Measurements from ENCODE around the gene SCUBE1.

The SCUBE1 gene

DNA sequence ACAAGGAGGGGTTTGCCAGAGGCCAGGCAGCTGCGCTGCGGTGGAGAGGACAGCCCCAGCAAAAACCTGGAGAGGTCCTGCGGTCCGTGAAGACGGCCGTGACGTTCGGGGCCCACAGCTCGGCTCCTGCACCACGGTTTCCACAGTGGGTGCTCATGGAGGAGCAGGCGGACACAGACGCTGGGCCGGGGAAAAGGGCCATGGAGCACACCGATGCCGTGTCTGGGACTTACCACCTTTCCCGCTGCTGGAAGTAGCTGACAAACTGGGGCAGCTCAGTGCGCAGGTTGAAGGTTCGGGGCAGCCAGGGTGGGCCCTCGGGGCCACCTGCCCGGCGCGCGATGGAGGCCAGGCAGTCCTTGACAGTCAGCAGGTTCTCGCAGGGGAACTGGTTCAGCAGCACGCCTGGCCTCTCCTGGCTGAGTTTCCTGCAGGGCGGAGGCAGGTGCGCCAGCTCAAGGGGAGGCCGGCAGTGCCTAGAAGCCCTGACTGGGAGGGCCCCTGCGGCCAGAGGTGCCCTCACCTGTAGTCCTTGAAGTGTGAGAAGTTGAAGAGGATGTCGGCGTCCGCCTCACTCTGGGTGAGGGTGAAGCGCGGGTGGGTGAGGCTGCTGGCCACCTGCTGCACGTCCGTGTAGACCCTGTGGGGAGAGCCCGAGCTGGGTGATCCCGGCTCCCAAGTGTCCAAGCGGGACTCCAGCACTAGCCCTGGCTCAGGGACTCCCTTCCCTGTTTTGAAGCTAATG lies 169.0 kb downstream of the SCUBE1 start:
- DNase-seq (ENCODE audit: low spot score): no peak

DNA sequence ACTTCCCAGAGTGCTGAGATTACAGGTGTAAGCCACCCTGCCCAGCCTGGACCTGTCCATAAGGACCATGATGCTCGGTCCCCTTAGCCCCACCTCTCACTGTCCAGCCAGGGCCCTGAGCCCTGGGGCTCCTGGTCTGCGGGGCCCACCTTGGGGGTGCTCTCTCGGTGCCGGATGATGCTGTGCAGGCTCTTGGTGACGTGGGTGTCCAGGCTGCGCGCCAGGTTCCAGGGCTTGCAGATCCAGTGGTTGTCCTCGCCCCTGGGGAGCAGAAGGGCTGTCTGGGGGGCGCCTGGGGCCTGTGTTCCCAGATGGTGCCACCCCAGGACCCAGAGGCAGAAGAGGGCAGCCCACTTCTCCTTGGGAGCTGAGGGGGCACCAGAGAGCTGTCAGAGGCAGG lies 169.6 kb downstream of the SCUBE1 start:
- no peak for DNase-seq (ENCODE audit: low spot score)

DNA sequence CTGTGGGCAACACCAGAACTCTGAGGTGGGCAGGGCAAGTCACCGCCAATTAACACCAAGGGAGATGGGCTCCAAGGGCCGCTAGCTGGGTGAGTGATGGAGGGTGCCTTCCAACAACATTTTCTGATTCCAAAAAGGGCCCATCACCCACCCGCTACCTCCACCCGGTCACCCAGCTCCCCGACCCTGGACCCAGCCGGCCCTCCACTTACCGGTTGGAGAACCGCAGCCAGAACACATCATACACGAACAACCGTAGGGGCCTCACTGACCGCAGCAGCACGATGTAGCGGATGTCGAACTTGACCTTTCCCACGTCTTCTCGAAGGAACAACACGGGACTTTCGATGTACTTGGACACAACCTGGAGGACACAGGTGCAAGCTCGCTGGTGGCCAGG lies 171.0 kb downstream of the SCUBE1 start:
- DNase-seq (ENCODE audit: low spot score): no peak

DNA sequence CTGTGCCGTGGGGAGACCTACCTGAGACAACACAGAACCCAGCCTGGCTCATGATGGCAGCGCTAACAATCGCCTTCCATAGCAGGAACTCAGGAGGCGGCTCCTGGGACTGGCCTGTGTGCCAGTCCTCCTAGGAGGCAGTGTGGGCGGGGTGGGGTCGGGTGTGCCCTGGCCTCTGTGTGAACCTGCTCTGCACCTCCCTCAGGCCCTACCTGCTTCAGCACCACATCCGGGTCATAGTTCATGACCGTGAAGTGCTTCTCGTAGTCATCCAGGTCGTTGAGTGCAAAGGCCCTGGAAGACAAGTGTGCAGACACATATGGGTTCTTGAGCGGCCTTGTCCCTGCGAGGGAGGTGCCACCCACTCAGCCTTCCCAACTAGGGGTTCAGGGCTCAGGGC lies 171.6 kb downstream of the SCUBE1 start:
- no peak for DNase-seq (ENCODE audit: low spot score)

DNA sequence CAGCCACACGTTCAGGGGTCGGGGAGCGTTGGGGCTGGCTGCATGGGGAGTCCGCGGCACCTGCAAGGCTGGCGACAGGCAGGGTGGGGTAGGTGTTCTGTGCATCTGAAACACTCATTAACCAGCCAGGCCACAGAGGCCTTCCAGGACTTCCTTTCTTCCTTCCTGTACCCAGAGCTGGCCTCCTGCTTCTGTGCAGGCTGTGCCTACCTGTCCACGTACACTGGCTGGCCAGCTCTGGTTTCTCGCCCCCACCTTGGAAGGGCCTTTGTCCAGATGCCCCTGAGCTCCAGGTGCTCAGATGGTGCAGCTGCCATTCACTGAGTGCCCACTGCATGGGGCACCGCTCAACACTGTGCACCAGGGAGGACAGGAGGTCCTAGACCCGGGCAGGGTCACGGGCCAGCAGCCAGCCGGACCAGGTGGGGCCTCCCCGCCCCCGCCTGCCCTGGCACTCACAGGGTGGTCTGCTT lies 172.1 kb downstream of the SCUBE1 start:
- DNase-seq (ENCODE audit: low spot score): no peak

DNA sequence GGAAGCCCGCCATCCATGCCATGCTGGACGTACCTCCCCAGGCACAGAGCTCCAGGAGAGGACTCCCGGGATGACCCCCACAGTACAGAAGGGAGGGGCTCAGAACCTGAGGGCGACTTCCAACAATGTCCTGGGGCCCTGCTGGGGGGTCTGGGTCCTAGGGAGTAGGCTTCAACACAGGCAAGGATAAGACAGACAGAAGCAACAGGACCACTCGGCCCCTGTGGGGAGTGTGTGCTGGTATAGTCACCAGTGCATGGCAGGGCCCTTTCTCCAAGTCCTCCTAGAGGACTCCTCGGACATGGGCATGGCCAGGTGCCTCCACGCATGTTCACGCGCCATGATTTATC lies 173.1 kb downstream of the SCUBE1 start:
- no peak for DNase-seq (ENCODE audit: low spot score)

DNA sequence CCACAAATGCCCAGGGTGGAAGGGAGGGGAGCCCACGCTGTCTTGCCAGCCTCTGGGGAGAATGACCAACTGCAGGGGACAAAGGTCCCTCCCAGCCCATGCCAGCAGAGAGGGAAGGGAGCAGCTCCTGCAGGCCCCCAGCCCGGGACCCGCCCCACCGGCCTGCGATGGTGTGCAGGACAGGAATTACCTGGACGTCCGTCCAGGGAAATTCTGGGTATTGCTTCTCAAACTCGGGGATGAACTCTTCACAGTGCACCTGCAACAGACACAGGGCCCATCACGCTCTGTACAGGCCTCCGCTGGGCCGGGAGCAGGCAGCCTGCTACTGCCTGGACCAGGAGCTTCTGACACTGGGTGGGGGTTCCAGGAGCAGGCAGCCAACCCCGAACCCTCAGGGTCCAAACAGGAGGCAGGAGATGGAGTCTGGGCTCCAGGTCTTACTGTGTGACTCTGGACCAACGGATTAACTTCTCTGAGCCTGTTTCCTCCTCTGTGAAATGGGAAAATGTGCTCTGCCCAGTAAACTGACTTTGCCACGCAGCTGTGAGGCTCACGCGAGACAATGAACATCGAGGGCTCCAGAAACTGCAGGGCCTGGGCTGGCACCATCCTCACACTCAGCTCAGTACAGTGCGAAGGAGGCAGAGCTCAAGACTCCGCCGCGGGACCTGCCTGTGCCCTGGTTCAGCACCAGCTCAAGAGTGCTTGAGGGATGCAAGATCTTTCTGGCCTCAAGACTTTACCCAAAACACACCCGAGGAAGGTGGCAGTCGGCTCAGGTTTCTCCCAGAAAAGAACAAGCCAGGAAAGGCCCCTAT lies 173.7 kb downstream of the SCUBE1 start:
- DNase-seq (ENCODE audit: low spot score): no peak

DNA sequence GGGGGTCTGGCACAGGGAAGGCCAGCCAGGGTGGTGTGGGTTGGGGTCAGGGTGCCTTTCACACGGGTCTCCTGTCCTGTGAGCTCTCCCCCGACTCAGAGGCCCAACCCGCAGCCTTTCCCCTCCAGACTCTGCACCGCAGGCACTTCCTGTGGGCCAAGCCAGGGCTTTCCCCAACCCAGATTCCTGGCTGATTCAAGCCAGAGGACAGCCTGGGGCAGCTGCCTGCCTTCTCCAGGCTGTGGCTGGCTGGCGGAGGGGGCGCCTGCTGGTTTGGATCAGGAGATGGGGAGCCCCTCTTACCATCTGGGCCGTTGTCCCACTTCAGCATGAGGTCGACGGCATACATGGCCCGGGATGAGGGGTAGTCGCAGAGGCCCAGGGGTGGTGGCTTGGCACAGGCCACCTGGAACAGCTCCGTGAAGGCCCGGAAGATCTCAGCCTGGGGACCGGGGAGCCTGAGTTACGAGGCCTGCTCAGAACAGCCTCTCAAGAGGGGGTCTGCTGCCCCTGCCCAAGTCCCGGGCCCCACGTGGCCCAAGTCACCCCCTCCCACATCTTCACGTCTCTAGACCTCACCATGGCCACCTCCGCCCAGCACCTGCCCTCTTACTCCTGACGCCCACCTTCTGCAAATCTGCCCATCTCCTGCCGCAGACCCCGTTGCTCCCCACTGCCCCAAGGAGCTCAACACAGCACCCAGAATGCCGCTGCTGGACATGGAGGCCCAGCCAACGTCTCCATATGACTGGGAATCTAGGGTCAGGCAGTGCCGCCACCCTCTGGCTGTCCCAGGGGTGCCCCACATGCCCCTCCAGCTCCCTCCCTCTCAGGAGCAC lies 174.5 kb downstream of the SCUBE1 start:
- no peak for DNase-seq (ENCODE audit: low spot score)

DNA sequence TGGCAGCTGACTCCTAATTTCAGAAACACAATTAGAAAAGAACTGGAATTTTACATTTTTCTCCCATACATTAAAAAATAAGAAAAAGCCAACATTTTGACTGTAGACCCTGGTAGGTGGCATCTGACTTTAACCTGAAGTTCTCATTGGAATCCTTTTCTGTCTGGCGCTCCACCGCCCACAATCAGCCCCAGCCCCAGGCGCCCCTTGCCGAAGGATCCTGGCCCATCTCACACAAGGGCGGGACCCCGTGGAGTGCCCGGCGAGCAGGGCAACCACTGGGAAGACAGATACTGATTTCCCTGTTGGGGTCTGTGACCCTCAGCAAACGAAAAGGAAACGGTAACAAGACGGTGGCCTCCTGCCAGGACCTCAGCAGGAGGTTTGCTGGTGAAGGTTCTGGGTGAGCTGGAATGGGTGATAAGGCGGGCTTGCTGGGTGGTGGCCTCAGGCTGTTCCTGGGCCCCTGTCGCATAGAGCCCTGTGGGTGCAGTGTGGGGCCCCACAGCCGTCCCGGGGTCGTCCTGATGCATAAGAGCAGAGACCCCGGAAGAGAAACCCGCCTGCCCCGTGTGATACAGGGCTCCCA lies 176.1 kb downstream of the SCUBE1 start:
- DNase-seq (ENCODE audit: low spot score): no peak

DNA sequence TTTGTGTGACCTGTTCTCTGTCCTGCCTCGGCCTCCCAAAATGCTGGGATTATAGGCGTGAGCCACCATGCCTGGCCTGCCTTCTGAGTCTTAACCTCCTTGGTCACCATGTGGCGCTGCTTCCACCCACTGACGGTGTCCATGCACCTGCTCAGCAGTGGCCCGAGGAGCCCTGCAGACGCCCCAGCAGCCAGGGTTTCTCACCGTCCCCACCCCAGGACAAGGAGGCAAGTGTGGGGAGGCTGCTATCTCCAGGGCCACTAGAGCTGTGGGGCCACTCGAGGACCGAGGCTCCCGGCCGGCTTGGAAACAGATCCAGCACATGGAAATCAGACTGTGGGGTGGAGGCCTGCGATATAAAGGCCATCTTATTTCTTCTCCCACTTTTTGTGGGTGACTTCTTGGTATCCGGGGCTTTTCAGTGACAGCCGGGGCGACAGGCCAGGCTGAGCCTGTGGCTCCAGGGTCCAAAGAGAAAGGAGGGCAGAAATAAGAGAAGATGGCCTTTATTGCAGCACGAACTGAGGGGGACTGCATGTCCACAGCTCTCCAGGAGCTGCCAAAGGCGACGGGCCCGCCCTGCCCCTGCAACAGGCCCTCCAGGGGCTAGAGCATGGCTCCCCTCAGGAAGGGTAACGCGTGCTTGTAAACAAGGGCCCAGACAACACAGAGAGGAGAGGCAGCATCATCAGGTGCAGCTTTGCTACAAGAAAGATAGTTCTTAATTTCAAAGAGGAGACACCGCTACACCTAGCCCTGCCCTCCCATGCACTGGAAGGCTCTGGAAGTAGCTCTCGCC lies 176.8 kb downstream of the SCUBE1 start:
- DNase-seq (ENCODE audit: low spot score): no peak

DNA sequence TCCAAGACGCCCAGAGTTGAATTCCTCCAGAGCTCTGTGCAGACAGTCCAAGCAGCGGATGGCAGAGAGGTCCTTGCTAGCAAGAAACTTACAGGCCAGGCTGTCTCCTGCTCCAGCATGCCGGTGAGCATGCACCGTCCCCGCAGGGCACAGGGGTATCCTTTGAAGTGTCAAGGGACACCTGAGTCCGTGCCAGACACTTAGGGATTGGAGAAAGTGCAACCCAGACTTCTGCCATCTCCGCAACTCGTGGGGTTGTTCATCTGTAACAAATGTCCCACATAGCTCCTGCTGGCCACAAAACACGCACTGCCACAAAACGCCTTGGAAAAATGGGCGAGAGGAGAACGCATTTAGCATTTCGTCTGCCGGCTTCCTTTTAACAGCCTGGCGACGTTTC lies 178.5 kb downstream of the SCUBE1 start:
- DNase-seq (ENCODE audit: low spot score): no peak

DNA sequence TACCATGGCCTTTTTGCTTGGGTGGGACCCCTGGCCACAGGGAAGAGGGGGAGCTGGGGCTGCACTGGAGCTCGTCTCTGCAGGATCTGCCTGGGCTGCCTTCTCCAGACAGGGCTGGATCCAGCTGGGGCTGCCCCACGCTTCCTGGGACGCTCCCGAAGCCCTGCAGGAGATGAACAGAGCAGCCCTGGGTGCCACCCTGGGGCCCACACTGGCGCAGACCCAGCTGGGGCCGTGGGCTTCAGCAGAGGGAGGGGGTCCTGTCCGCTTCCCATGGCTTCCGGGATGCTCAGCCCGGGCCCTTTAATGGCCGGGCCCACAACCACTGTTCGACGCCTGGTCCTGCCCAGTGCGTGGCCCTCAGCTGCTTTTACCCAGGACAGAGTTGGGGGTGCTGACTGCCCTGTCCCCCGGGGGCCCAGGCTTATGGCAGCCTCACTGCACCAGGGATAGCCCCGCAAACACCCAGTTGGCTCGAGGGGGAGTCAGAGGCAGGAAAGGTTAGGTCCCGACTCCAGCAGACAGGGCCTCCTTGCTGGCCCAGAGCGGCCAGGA lies 179.9 kb downstream of the SCUBE1 start:
- no peak for DNase-seq (ENCODE audit: low spot score)

DNA sequence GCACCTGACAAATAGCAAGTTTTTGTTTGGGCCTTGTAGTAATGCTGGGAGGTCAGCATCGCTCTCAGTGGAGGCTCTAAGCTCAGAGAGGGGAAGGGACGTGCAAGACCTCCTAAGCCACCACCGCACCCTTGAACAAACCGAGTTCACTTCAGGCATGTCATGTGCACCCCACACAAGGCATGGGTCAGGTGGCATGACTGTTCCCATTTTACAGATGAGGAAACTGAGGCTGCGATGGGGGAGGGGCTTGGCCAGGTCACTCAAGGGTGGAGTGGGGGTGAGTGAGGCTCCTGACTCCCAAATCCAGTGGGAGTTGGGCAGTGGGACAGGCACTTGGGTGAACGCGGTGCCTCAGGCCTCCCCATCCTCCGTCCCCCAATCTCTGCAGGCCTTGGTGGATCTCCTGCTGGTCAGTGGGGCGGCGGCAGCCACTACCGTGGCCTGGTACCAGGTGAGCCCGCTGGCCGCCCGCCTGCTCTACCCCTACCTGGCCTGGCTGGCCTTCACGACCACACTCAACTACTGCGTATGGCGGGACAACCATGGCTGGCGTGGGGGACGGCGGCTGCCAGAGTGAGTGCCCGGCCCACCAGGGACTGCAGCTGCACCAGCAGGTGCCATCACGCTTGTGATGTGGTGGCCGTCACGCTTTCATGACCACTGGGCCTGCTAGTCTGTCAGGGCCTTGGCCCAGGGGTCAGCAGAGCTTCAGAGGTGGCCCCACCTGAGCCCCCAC lies 180.6 kb downstream of the SCUBE1 start:
- no peak for DNase-seq (ENCODE audit: low spot score)

DNA sequence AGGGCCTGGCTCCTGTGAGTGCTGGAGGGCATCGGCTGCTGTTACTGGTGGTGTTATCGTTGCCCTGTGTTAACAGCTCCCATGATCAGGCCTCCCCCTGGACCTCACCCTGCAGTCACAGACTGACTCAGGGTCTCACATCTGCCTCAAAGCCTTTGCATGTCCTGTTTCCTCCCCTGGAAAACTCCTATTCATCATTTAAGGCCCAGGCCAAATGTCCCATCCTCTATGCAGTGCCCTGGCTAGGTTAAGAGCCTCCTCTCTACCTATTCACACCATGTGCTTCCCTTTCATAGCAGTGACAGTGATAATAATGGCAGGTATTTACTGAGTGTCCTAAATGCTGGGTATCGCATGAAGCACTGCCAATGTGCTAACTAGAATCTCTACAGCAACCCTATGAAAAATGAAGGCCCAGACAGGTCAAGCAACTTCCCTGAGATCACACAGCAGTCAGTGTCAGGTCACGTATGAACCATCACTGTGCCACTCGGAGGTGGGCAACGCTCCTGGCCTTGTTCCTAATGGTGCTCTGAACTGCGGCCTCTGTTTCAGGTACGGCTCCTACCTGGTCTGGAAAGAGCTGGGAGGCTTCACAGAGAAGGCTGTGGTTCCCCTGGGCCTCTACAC lies 182.6 kb downstream of the SCUBE1 start:
- DNase-seq (ENCODE audit: low spot score): no peak

DNA sequence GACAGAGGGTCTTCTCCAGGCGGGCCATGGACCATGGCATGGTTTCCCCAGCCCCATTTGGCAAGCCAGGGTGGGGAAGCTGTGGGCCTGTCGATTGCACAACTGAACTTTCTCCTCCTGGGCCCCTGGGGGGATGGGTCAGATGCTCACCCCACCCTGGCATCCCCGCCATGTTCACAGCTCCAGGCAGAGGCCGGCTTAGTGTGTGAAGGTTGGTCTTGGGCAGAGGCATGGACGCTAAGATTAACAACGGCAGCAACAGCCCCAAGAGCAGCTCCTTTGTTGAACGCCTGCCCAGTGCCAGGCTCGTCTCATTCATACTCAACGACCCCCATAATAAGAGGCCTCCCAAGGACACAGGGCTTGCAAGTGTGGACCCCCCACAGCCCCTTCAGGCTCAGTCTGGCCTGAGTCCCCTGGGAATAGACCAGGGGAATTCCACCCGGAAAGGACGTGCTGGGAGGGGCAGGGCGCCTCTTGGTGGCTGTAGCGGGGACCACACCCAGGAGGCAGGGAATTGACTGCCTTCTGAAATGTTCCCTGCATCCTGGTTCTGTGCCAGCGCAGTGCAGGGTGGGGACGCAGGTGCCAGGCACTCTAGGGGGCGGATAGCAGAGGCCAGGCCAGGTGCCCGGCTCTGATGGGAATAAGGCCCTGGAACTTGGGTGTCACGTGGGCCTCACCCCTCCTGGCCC lies 183.5 kb downstream of the SCUBE1 start:
- no peak for DNase-seq (ENCODE audit: low spot score)

DNA sequence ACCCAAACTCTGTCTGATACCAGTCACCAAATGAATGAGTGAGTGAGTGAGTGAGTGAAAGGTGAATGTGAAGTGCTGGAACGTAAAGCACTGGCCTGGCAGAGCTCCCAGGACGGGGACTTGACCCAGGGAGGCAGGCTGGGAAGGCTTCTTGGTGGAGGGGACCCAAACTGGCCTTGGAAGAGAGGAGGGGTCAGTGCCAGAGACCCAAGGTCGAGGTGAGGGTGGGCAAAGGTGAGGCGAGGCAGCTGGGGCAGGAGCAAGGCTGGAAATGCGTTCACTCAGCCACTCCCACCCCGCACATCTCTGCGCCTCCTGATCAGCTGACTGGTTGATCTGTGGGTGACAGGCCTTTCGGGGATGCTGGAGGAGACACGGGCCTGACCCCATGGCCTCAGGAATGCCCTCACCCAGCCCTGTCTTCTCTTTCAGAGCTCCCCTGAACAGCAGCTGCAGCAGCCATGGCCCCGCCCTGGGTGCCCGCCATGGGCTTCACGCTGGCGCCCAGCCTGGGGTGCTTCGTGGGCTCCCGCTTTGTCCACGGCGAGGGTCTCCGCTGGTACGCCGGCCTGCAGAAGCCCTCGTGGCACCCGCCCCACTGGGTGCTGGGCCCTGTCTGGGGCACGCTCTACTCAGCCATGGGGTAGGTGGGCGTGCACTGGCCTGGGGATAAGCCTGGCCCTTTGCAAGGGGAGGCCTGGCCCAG lies 184.2 kb downstream of the SCUBE1 start:
- DNase-seq (ENCODE audit: low spot score): no peak

DNA sequence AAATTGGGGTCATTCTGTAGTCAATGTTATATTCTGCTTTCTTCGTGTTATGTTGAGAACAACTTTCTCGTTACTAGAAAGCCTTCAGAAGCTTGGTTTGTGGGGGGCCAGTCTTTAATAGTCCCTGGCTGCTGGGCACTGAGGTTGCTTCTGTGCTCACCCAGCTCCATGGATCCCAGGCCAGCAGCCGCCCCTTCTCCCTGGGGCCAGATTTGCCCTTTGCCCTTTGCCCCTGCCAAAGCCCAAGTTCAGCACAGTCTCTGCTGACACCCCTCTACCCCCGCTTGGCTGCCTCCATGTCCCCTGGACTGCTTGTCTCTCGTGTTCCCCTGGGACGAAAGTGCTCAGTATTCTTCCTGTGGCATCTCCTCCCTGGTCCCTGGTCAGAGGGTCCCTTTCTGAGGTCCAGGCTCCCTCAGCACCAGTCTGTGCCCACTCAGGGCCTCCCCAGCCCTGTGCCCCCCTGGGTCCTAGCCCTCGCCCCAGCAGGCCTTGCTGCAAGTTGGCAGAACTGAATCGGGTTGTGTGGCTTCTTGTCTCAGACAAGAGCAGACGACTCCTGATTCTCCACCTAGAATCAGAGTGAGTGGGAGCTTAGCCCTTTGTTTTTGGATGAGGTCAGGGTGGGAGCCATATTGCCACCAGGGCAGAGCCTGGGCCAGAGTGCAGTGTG lies 185.2 kb downstream of the SCUBE1 start:
- DNase-seq (ENCODE audit: low spot score): no peak

DNA sequence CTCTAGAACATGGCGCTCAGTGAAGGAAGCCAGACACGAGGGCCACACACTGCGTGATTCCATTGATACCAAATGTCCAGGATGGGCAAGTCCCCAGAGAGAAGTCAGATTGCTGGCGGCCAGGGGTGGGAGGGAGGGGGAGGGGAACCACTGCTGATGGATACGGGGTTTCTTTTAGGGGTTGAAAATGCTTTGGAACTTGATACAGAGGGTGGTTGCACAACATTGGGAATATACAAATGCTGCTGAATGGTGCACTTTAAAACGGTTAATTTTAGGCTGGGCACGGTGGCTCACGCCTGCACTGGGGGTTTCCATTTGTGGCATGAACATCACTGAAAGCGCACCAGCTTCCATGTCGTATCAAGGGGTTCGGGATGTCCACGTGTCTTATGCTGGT lies 186.8 kb downstream of the SCUBE1 start:
- DNase-seq (ENCODE audit: low spot score): no peak

Measured in germinal center (tissue), 1 donor.